Large intestine (tissue), 3 donors: ENCODE data around the gene PTPRF. TPM values are rescaled to one million over a fixed set of nuclear protein-coding genes. Genes with fewer than 3 reads are reported as not detected.
A peak's percentile ranks its signal among the peaks of the same experiment; 100 is the strongest.

ENCODE experiments used
- DNase-seq, 2 donors: peaks; one replicate each; pipeline versions ENCODE4 v3.0.0 to v3.0.0-alpha.2; 2013
- H3K27ac ChIP-seq: one replicate; pipeline ENCODE4 v1.5.1; 2013; ENCODE audit warnings: low read length
- H3K27me3 ChIP-seq: 2 replicates; pipeline ENCODE4 v1.6.1; 2013; ENCODE audit warnings: low read length; ENCODE audit not compliant: control insufficient read depth, insufficient read depth
- H3K36me3 ChIP-seq: 2 replicates; pipeline ENCODE4 v1.6.1; 2013; ENCODE audit warnings: low read length; ENCODE audit not compliant: control insufficient read depth, insufficient read depth
- H3K4me1 ChIP-seq: one replicate; pipeline ENCODE4 v1.6.1; 2013; ENCODE audit warnings: low read length; ENCODE audit not compliant: control insufficient read depth, insufficient read depth
- H3K4me3 ChIP-seq: one replicate; pipeline ENCODE4 v1.5.1; 2013; ENCODE audit warnings: low read length
- H3K9me3 ChIP-seq: one replicate; pipeline ENCODE4 v1.6.1; 2013; ENCODE audit warnings: mild to moderate bottlenecking, low read depth, low read length, moderate library complexity; ENCODE audit not compliant: control insufficient read depth
- WGBS: methylation state at CpG from one replicate; pipeline ENCODE4 v1.1.5; 2013; ENCODE audit warnings: low lambda C conversion rate; ENCODE audit not compliant: insufficient coverage; 5-methylcytosine and 5-hydroxymethylcytosine counted together
- polyA plus RNA-seq: library from polyadenylated mRNA; unstranded; fragments of 120-200 nt; gene quantifications from one replicate; pipeline ENCODE4 v1.2.1, GENCODE V29; 2013

PTPRF gene
- polyA plus RNA-seq, 1 donor: 257 TPM

- no peaks in the 10 kb centered on the region for H3K27me3 ChIP-seq
- peak in 1 of 2 donors; percentile 33 for DNase-seq
- no peak overlapping the region for H3K27ac ChIP-seq
- peaks cover 6% of the 10 kb centered on the region for H3K4me1 ChIP-seq
- H3K36me3 ChIP-seq: no peaks in the 10 kb centered on the region
- no peak overlapping the region for H3K4me3 ChIP-seq
- WGBS: 62% methylated on average over 2 of the region's 2 CpGs
- H3K9me3 ChIP-seq: no peaks in the 10 kb centered on the region
Measured at GRCh38 chr1:43512133-43512532, 18.6 kb upstream of the PTPRF start.

DNA sequence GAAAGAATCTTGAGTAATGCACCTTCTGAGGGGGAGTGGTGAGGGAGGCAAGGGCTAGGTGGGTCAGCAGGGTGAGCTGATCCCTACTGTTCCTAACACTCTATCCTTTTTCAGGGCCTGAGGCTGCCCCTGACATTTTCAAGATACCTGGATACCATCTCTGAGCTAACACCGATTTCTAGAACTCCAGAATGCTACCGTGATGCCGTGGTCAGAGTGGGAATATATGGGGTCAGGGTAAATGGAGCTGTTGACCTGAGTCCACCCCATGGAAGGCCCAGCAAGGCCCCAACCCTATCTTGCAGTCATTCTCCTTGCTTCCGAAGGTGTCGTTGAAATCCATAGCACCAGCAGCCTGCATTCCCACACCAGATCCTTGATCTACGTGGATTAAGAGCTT is 18.0 kb upstream of the PTPRF start:
- H3K27ac ChIP-seq: no peak overlapping the region
- no peak for DNase-seq
- H3K27me3 ChIP-seq: no peaks in the 10 kb centered on the region
- WGBS: no CpG with 5 or more reads among the region's 6 CpGs
- H3K9me3 ChIP-seq: no peaks in the 10 kb centered on the region
- peaks cover 6% of the 10 kb centered on the region for H3K4me1 ChIP-seq
- H3K4me3 ChIP-seq: no peak overlapping the region
- no peaks in the 10 kb centered on the region for H3K36me3 ChIP-seq

- no peaks in the 10 kb centered on the region for H3K36me3 ChIP-seq
- H3K27me3 ChIP-seq: no peaks in the 10 kb centered on the region
- no peak overlapping the region for H3K4me3 ChIP-seq
- H3K4me1 ChIP-seq: peaks cover 6% of the 10 kb centered on the region
- DNase-seq: no peak
- WGBS: no CpG with 5 or more reads among the region's 5 CpGs
- no peaks in the 10 kb centered on the region for H3K9me3 ChIP-seq
- H3K27ac ChIP-seq: no peak overlapping the region
Measured at GRCh38 chr1:43513471-43514173, 17.1 kb upstream of the PTPRF start.

DNA sequence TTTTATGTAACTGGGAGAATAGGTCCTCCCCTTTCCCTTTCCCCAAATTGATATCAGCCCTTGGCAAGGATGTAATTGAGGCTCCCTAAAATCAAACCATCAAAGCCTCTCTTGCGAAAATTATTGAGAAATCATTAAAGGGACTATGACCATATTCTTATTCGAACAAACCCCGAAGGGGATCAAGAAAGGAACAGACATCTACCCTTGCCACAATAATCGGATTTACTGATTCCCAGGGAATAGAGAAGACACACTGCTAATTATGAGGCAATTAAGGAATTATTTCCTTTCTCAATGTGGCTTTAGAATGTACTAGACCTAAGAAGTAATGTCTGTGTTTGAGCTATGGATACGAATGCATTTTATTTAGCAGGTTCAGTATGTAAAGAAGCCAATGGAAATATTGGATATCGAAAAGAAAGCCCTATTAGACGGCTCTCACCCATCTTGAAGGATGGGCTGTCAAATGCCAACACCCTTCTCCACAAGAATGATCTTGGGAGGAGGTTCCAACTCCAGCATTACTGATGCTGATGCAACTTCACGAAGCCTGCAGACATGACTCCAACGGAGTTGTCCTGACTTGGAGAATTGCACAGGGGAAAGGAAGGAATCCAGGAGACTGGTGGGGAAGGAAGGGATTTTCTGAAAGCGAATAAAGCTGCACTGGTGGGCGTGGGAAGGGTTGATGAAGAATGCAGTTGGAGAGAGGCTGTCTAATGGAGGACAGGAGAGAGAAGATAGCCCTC is 11.6 kb upstream of the PTPRF start:
- no peak overlapping the region for H3K27ac ChIP-seq
- DNase-seq: no peak
- no peak overlapping the region for H3K4me3 ChIP-seq
- peaks cover 23% of the 10 kb centered on the region for H3K4me1 ChIP-seq
- no peaks in the 10 kb centered on the region for H3K36me3 ChIP-seq
- H3K27me3 ChIP-seq: no peaks in the 10 kb centered on the region
- H3K9me3 ChIP-seq: no peaks in the 10 kb centered on the region
- 79% methylated on average over 2 of the region's 11 CpGs for WGBS

DNA sequence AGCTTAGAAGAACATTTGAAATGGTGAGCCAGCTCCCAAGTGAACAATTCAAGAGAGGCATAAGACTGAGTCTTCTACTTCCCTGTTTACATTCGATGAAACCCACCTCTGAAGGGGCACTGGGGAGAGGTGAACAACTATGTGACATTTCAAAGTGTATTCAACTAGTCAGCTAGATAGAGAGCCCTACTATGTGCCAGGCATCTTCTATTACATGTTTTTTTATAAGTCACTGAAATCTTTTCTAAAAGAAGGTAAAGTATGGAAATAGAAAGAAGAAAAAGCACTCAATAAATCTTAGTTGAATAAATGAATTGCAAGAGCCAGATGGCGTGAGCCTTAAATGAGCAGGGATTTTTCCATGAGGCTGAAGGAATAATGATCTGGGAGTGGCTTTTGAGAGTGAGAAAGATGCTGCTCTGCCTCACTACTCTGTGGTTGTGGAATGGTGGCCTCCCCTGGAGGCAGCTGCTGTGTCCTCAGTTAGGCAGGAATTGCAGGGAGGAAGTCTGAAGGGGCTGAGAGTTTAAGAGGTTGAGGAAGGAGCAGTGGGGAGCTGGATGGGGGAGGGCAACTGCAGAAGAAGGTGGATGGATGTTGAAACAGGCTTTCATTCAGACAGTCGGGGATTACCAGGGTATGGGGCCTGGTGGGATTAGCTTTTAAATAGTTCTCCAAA is 10.4 kb upstream of the PTPRF start:
- no peaks in the 10 kb centered on the region for H3K36me3 ChIP-seq
- H3K4me1 ChIP-seq: peaks cover 32% of the 10 kb centered on the region
- DNase-seq: no peak
- H3K27ac ChIP-seq: no peak overlapping the region
- no peaks in the 10 kb centered on the region for H3K27me3 ChIP-seq
- no peaks in the 10 kb centered on the region for H3K9me3 ChIP-seq
- 86% methylated on average over 1 of the region's 3 CpGs for WGBS
- no peak overlapping the region for H3K4me3 ChIP-seq

- H3K36me3 ChIP-seq: no peaks in the 10 kb centered on the region
- no peak for DNase-seq
- WGBS: no CpG with 5 or more reads among the region's 8 CpGs
- H3K4me3 ChIP-seq: no peak overlapping the region
- peaks cover 40% of the 10 kb centered on the region for H3K4me1 ChIP-seq
- H3K9me3 ChIP-seq: no peaks in the 10 kb centered on the region
- H3K27ac ChIP-seq: no peak overlapping the region
- no peaks in the 10 kb centered on the region for H3K27me3 ChIP-seq
Measured at GRCh38 chr1:43521078-43521477, 9.6 kb upstream of the PTPRF start.

GRCh38 chr1:43521756-43522155 is 8.9 kb upstream of the PTPRF start:
- H3K27me3 ChIP-seq: no peaks in the 10 kb centered on the region
- no peaks in the 10 kb centered on the region for H3K9me3 ChIP-seq
- peaks cover 40% of the 10 kb centered on the region for H3K4me1 ChIP-seq
- no peaks in the 10 kb centered on the region for H3K36me3 ChIP-seq
- H3K4me3 ChIP-seq: no peak overlapping the region
- no peak overlapping the region for H3K27ac ChIP-seq
- no peak for DNase-seq
- no CpG with 5 or more reads among the region's 8 CpGs for WGBS

GRCh38 chr1:43522431-43522775 is 8.3 kb upstream of the PTPRF start:
- no peak overlapping the region for H3K4me3 ChIP-seq
- no CpG with 5 or more reads among the region's 1 CpG for WGBS

GRCh38 chr1:43522776-43523480 is 7.8 kb upstream of the PTPRF start:
- no peaks in the 10 kb centered on the region for H3K27me3 ChIP-seq
- WGBS: 55% methylated on average over 2 of the region's 13 CpGs
- H3K9me3 ChIP-seq: no peaks in the 10 kb centered on the region
- DNase-seq: peak; percentile 97 to 98
- H3K27ac ChIP-seq: peak overlapping the region; percentile 91
- peaks cover 40% of the 10 kb centered on the region for H3K4me1 ChIP-seq
- no peak overlapping the region for H3K4me3 ChIP-seq
- no peaks in the 10 kb centered on the region for H3K36me3 ChIP-seq

More at GRCh38 chr1:43522431-43522775, 8.3 kb upstream of the PTPRF start:
- DNase-seq: no peak
- no peaks in the 10 kb centered on the region for H3K27me3 ChIP-seq
- H3K4me1 ChIP-seq: peaks cover 40% of the 10 kb centered on the region
- H3K36me3 ChIP-seq: no peaks in the 10 kb centered on the region
- peak overlapping the region; percentile 91 for H3K27ac ChIP-seq
- no peaks in the 10 kb centered on the region for H3K9me3 ChIP-seq

GRCh38 chr1:43524804-43525203 is 5.9 kb upstream of the PTPRF start:
- H3K4me3 ChIP-seq: no peak overlapping the region
- WGBS: 12% methylated on average over 5 of the region's 8 CpGs

More at GRCh38 chr1:43524804-43525203, 5.9 kb upstream of the PTPRF start:
- H3K4me1 ChIP-seq: peaks cover 41% of the 10 kb centered on the region
- no peaks in the 10 kb centered on the region for H3K27me3 ChIP-seq
- peak overlapping the region; percentile 91 for H3K27ac ChIP-seq
- H3K9me3 ChIP-seq: no peaks in the 10 kb centered on the region
- H3K36me3 ChIP-seq: no peaks in the 10 kb centered on the region
- peak; percentile 97 to 99 for DNase-seq
